Measurements from ENCODE around the gene IFITM5. TPM values are rescaled to one million over a fixed set of nuclear protein-coding genes. Genes with fewer than 3 reads are reported as not detected.

Gene IFITM5
- not detected for total RNA-seq

DNA sequence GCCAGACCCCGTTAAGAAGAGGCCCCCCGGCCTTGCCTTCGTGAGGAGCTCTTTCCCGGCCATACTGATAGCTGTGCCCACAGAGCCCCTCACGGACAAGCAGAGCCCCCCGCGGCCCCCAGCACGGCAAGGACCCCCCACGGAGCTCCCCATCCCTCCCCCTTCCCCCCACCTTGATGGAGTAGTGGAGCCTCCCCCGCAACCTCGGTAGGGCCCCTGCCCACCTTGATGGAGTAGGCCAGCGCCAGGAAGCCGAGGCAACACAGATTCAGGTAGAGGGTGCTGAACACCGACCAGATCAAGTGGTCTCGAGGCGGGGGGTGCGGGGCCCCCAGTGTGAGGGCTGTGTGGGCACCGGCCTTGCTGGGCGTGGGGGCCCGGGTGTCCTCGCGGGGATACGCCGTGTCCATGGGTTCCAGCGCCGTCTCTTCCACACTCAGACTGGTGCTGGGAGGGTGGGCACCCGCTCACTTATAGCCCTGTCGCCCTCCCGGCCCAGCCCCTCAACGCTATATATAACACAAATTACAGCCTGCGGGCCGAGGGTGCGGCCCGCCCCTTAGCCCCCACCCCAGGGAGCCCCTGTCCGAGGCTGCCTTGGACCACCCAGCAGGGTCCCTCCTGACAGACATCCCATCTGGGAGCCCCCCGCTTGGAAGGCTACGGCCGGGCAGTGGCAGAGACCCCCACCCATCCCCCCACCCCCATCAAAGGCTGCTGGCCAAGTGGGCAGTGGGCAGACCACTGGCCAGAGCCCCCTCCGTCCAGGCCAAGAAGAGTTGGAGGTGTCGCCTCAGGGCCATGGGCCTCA is at the start of gene IFITM5:
Gene IFITM5 (minus strand): TSS at position 446 of the 811 bp plus-strand sequence. CDS start 36 bp downstream, at position 410.

GRCh38 chr11:313787-314553 is 14.6 kb upstream of the IFITM5 start, which contains the start of gene IFITM1:
TSS of gene IFITM1 (plus strand) at chr11:314040. CDS start at chr11:314171, 131 bp downstream.

GRCh38 chr11:307766-308708 is 8.7 kb upstream of the IFITM5 start, which contains the start of gene IFITM2:
TSS of gene IFITM2 (plus strand) at chr11:307816. CDS start at chr11:308193, 377 bp downstream.

GRCh38 chr11:288478-289397 is 10.6 kb downstream of the IFITM5 start, which contains the start of gene PGGHG:
TSS of gene PGGHG (plus strand) at chr11:289126. CDS start at chr11:289817, 691 bp downstream.

DNA sequence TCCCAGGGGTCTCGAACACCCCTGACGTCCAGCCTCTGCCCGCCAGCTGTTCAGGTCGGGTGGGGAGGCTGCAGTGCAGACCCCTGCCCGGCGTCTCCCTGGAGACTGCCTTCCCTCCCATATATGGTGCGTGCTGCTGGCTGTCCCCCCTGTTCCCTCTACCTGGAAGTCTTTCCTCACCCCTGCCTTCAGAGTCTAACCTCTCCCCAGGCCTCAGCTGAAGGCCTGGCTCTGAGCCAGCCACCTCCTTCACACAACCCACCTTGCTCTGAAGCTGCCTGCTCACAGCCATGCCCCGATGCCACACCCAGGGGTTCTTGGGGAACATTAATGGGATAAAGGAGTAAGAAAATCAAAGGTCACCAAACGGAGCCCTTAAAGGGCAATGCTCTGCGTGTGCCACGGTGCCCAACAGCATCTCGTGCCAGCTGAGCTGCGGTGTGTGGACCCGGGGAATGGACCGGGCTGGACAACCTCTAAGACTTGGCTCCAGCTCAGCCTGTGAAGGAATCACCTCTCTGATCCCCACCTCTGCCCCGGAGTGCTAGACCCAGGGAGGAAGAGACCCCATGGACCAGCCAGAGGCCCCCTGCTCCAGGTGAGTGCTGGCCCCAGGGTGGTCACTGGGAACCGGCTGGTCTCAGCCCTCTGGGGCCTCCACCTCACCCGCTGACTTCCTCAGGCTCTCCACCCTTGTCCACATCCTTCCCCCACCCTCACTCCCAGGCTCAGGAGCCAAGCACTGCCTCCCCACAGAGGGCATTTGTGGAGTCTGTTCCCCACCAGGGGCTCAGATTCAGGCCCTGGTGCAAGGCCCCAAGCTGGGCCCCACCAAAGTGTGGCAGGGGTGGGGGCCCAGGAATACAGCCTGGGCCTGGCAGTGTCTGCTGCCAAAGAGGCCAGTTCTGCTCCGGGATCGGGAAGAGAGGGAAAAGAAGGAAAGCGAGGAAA is 21.1 kb downstream of the IFITM5 start, which contains the start of gene NLRP6:
Gene NLRP6 (plus strand): TSS at position 407 of the 951 bp plus-strand sequence. CDS start 163 bp downstream, at position 570.

Small RNA genes within 50 kb of the gene (small RNA-seq; reads per million reads assigned to genes)
- gene AC136475.6 = 0 reads per million in 2 donors

Other genes starting within 250 kb of the IFITM5 start
- not detected for gene SCGB1C1, start 106.4 kb downstream of the IFITM5 start, total RNA-seq
- gene BET1L, start 92.1 kb downstream of the IFITM5 start, total RNA-seq = 10 to 100 TPM in 1 of 2 donors, 1 to 10 TPM in 1; 10.0 to 11.7 TPM
- gene RIC8A, start 91.8 kb downstream of the IFITM5 start, total RNA-seq = 10 to 100 TPM; 91.2 to 96.4 TPM
- gene SIRT3, start 63.2 kb downstream of the IFITM5 start, total RNA-seq = 1 to 10 TPM; 6.3 to 6.5 TPM
- 100 to 1,000 TPM; 109 to 159 TPM for gene PSMD13, start 62.5 kb downstream of the IFITM5 start, total RNA-seq
- gene NLRP6, start 21.1 kb downstream of the IFITM5 start, total RNA-seq = under 1 TPM in 1 of 2 donors, not detected in 1; under 0.01 TPM
- 1 to 10 TPM; 3.4 to 5.7 TPM for gene PGGHG, start 10.4 kb downstream of the IFITM5 start, total RNA-seq
- gene IFITM2, start 8.3 kb upstream of the IFITM5 start, total RNA-seq = 10 to 100 TPM; 29.6 to 48.5 TPM
- gene IFITM1, start 14.5 kb upstream of the IFITM5 start, total RNA-seq = 100 to 1,000 TPM; 611 to 715 TPM
- 100 to 1,000 TPM; 292 to 341 TPM for gene IFITM3, start 21.3 kb upstream of the IFITM5 start, total RNA-seq
- 10 to 100 TPM in 1 of 2 donors, 1 to 10 TPM in 1; 5.0 to 15.8 TPM for gene B4GALNT4, start 70.0 kb upstream of the IFITM5 start, total RNA-seq
- 1 to 10 TPM; 1.3 to 1.4 TPM for gene PKP3, start 94.7 kb upstream of the IFITM5 start, total RNA-seq
- gene SIGIRR, start 115.5 kb upstream of the IFITM5 start, total RNA-seq = 10 to 100 TPM; 29.6 to 54.7 TPM
- gene ANO9, start 142.5 kb upstream of the IFITM5 start, total RNA-seq = under 1 TPM in 1 of 2 donors, not detected in 1; under 0.01 TPM
- 10 to 100 TPM; 38.9 to 44.0 TPM for gene PTDSS2, start 150.8 kb upstream of the IFITM5 start, total RNA-seq
- 100 to 1,000 TPM; 203 to 262 TPM for gene RNH1, start 207.7 kb upstream of the IFITM5 start, total RNA-seq
- gene HRAS, start 236.1 kb upstream of the IFITM5 start, total RNA-seq = 10 to 100 TPM; 29.6 to 64.6 TPM
- under 1 TPM; under 0.01 to 0.33 TPM for gene LRRC56, start 238.0 kb upstream of the IFITM5 start, total RNA-seq